Mesendoderm (in vitro differentiated cells): ENCODE measurements around the gene EMC1.

ENCODE experiments used
- DNase-seq: peaks from one replicate; pipeline ENCODE4 v3.0.0; 2013
- H2AK5ac ChIP-seq: 2 replicates; pipeline ENCODE4 v1.6.1; 2013; ENCODE audit warnings: low read length, inconsistent platforms
- H2BK120ac ChIP-seq: 2 replicates; pipeline ENCODE4 v1.6.1; 2013; ENCODE audit warnings: low read depth, mild to moderate bottlenecking, low read length, moderate library complexity, mixed read lengths
- H2BK15ac ChIP-seq: replicated peaks from 2 replicates; pipeline ENCODE4 v1.6.1; 2013; ENCODE audit warnings: low read depth, mild to moderate bottlenecking, moderate library complexity
- H2BK5ac ChIP-seq: 2 replicates; pipeline ENCODE4 v1.6.1; 2013; ENCODE audit warnings: low read length, inconsistent platforms
- H3K18ac ChIP-seq: 2 replicates; pipeline ENCODE4 v1.6.1; 2013; ENCODE audit warnings: mild to moderate bottlenecking, low read length, mixed read lengths
- H3K23ac ChIP-seq: one replicate; pipeline ENCODE4 v1.6.1; 2013; ENCODE audit warnings: low read length
- H3K27ac ChIP-seq: 2 replicates; pipeline ENCODE4 v1.5.1; 2013; ENCODE audit warnings: low read depth, mild to moderate bottlenecking, inconsistent platforms, low read length, moderate library complexity
- H3K27me3 ChIP-seq: 2 replicates; pipeline ENCODE4 v1.6.1; 2013; ENCODE audit warnings: low read length, control low read depth, mild to moderate bottlenecking, inconsistent platforms; ENCODE audit not compliant: insufficient read depth, poor library complexity
- H3K36me3 ChIP-seq: 2 replicates; pipeline ENCODE4 v1.6.1; 2013; ENCODE audit warnings: low read length, inconsistent platforms; ENCODE audit not compliant: control insufficient read depth, insufficient read depth
- H3K4ac ChIP-seq: one replicate; pipeline ENCODE4 v1.6.1; 2013; ENCODE audit warnings: low read depth, mild to moderate bottlenecking, low read length, moderate library complexity
- H3K4me1 ChIP-seq: 2 replicates; pipeline ENCODE4 v1.6.1; 2013; ENCODE audit warnings: low read depth, low read length, inconsistent platforms; ENCODE audit not compliant: control insufficient read depth
- H3K4me2 ChIP-seq: 2 replicates; pipeline ENCODE4 v1.6.1; 2013; ENCODE audit warnings: low read length
- H3K4me3 ChIP-seq: 2 replicates; pipeline ENCODE4 v1.5.1; 2013; ENCODE audit warnings: mild to moderate bottlenecking, low read length
- H3K56ac ChIP-seq: one replicate; pipeline ENCODE4 v1.6.1; 2013; ENCODE audit warnings: low read length
- H3K79me1 ChIP-seq: 2 replicates; pipeline ENCODE4 v1.6.1; 2013; ENCODE audit warnings: low read length, inconsistent platforms
- H3K79me2 ChIP-seq: 2 replicates; pipeline ENCODE4 v1.6.1; 2013; ENCODE audit warnings: mild to moderate bottlenecking, low read length; ENCODE audit not compliant: control insufficient read depth, insufficient read depth
- H3K9ac ChIP-seq: 2 replicates; pipeline ENCODE4 v1.6.1; 2013; ENCODE audit warnings: low read length, inconsistent platforms
- H4K5ac ChIP-seq: one replicate; pipeline ENCODE4 v1.6.1; 2013; ENCODE audit warnings: low read length
- H4K8ac ChIP-seq: one replicate; pipeline ENCODE4 v1.6.1; 2013; ENCODE audit warnings: low read depth, mild to moderate bottlenecking, control low read depth, low read length, moderate library complexity
- WGBS: extraction: QIAGEN DNeasy Blood & Tissue Kit; methylation state at CpG from one replicate; pipeline ENCODE4 v1.1.7; 2013; ENCODE audit warnings: low lambda C conversion rate, missing lambda C conversion rate; ENCODE audit not compliant: insufficient coverage; ENCODE audit errors: extremely low coverage; 5-methylcytosine and 5-hydroxymethylcytosine counted together

EMC1 gene

DNA sequence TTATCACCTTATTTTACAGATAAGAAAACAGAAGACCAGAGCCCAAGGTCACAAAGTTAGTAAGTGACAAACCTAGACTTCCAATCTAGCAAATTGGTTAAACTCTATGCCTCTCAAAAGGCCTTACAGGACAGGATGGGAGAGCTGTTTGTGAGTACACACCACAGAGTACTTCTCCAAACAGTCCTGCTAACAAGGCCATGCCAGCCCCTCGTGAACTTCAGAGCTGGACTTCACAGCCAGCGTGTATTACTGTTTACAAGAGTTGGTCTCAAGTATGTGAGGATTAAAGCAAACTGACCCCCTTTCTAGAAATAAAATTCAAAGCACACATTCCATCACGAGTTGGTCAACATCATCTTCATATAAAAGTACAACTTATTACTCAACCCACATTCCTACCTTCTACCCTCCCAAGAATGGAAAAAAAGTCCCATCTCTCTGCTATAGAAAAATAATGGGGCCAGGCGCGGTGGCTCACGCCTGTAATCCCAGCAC, 21.4 kb downstream of the EMC1 start:
- Histone ChIP-seq H3K79me1 (no peaks in the 10 kb centered on the region), H2BK15ac (no peak overlapping the region), H3K56ac (no peak overlapping the region), H3K27ac (no peak overlapping the region), H3K9ac (no peak overlapping the region), H3K36me3 (peaks cover 26% of the 10 kb centered on the region), H3K4me1 (no peaks in the 10 kb centered on the region), H4K8ac (no peak overlapping the region), H3K27me3 (no peaks in the 10 kb centered on the region), H3K18ac (no peak overlapping the region), H2AK5ac (no peak overlapping the region), H3K4me2 (no peak overlapping the region), H2BK120ac (no peak overlapping the region), H2BK5ac (no peak overlapping the region), H3K79me2 (no peaks in the 10 kb centered on the region), H3K4me3 (no peak overlapping the region), H3K4ac (no peak overlapping the region), H4K5ac (no peak overlapping the region), H3K23ac (no peak overlapping the region)
- WGBS, result no CpG with 5 or more reads among the region's 6 CpGs
- no peak for DNase-seq

DNA sequence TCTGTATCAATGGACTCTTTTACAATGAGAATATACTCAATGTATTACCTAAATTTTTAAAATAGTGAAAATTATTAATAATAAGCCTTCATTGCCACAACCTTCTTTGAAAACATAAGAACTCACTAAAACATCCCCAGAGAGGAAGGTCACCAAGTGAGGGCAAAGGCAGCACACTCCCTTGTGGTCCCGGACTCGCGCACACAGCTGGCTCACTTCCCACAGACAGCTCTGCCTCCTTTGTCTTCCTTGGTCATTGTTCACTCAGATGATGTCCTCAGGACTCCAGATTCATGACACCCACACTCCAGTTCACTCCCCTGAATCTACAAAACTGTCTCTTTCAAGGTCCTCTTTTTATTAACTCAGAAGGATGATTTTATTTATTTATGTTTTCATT, 22.1 kb downstream of the EMC1 start:
- H3K4me2 ChIP-seq, result no peak overlapping the region
- no peaks in the 10 kb centered on the region for H3K4me1 ChIP-seq
- no peak overlapping the region for H2BK120ac ChIP-seq
- no peak overlapping the region for H3K4me3 ChIP-seq
- H4K5ac ChIP-seq, result no peak overlapping the region
- peaks cover 24% of the 10 kb centered on the region for H3K36me3 ChIP-seq
- H4K8ac ChIP-seq, result no peak overlapping the region
- H2BK15ac ChIP-seq, result no peak overlapping the region
- no peak overlapping the region for H3K23ac ChIP-seq
- no peak overlapping the region for H3K18ac ChIP-seq
- no peak overlapping the region for H3K4ac ChIP-seq
- no peaks in the 10 kb centered on the region for H3K27me3 ChIP-seq
- H3K9ac ChIP-seq, result no peak overlapping the region
- no CpG with 5 or more reads among the region's 3 CpGs for WGBS
- H2AK5ac ChIP-seq, result no peak overlapping the region
- H3K56ac ChIP-seq, result no peak overlapping the region
- no peaks in the 10 kb centered on the region for H3K79me1 ChIP-seq
- H2BK5ac ChIP-seq, result no peak overlapping the region
- no peak for DNase-seq
- no peak overlapping the region for H3K27ac ChIP-seq
- no peaks in the 10 kb centered on the region for H3K79me2 ChIP-seq

DNA sequence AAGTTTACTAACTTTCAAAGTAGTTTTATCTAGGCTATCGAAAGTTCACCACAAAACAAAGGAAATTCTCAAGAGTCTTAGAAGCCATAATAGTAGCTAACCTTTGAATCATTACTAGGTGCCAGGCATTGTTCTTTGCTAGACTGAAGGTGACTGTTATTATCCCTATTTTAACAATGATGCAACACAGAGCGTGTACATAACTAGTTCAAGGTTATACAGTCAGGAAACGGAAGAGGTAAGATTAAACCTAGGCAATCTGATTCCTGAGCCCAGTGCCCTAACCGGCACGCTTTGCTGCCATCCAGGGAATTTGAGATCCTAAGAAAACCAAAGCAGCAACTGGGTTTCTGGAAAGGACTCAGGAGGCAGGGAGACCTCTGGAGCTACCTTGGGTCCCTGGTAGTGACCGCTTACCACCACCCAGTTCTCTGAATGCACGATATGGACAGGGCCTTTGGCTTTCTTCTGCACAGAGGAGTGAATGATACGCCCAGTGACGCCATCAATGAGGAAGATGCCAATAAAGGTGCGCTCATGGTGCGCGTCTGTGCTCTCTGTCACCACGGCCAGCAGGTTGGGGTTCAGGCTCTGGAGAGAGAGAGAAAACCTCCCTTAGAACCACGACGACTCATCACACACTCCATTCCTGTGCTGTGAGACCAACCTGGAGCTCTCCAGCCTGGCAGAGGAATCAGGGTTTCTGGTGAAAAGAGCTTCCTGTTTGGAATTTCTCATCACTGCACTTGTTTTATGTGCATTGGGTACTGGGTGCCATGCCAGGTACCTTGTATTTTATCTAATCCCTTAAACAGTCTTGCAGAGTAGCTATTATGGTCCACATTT, 28.1 kb downstream of the EMC1 start:
- Histone ChIP-seq H3K4ac (no peak overlapping the region), H3K18ac (no peak overlapping the region), H3K27ac (no peak overlapping the region), H2BK120ac (no peak overlapping the region), H3K4me2 (no peak overlapping the region), H3K56ac (no peak overlapping the region), H4K8ac (no peak overlapping the region), H2BK15ac (no peak overlapping the region), H3K27me3 (no peaks in the 10 kb centered on the region), H3K36me3 (peaks cover 30% of the 10 kb centered on the region), H3K79me2 (no peaks in the 10 kb centered on the region), H3K79me1 (no peaks in the 10 kb centered on the region), H2AK5ac (no peak overlapping the region), H2BK5ac (no peak overlapping the region), H3K9ac (no peak overlapping the region), H4K5ac (no peak overlapping the region), H3K23ac (no peak overlapping the region), H3K4me1 (no peaks in the 10 kb centered on the region), H3K4me3 (no peak overlapping the region)
- no CpG with 5 or more reads among the region's 15 CpGs for WGBS
- DNase-seq, result no peak

DNA sequence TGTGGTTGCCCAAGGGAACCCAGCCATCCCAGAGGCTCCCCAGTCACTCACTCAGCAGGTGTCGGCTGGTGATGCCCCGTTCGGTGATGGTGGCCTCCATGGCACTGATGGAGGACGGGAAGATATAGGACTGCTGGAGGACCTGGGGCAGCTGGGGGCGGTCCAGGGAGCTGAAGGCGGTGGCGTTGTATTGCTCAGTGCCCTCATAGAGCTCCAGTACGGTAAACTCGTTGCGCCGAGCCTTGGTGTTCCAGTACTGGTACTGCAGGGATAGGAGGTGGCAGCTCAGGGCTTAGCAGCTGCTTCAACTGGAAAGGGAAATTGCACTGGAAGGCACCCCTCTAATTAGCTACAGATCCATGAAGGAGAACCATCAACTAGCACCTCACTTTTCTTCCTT, 28.8 kb downstream of the EMC1 start:
- no peak overlapping the region for H2BK15ac ChIP-seq
- no peak overlapping the region for H2AK5ac ChIP-seq
- H3K27me3 ChIP-seq, result no peaks in the 10 kb centered on the region
- no peak overlapping the region for H3K56ac ChIP-seq
- H3K4ac ChIP-seq, result no peak overlapping the region
- H3K27ac ChIP-seq, result no peak overlapping the region
- DNase-seq, result no peak
- H2BK5ac ChIP-seq, result no peak overlapping the region
- H3K4me2 ChIP-seq, result no peak overlapping the region
- H2BK120ac ChIP-seq, result no peak overlapping the region
- no peak overlapping the region for H4K5ac ChIP-seq
- no peak overlapping the region for H3K9ac ChIP-seq
- no CpG with 5 or more reads among the region's 11 CpGs for WGBS
- H3K36me3 ChIP-seq, result peaks cover 30% of the 10 kb centered on the region
- no peak overlapping the region for H4K8ac ChIP-seq
- H3K79me2 ChIP-seq, result no peaks in the 10 kb centered on the region
- no peaks in the 10 kb centered on the region for H3K79me1 ChIP-seq
- H3K4me3 ChIP-seq, result no peak overlapping the region
- H3K4me1 ChIP-seq, result no peaks in the 10 kb centered on the region
- H3K18ac ChIP-seq, result no peak overlapping the region
- no peak overlapping the region for H3K23ac ChIP-seq

DNA sequence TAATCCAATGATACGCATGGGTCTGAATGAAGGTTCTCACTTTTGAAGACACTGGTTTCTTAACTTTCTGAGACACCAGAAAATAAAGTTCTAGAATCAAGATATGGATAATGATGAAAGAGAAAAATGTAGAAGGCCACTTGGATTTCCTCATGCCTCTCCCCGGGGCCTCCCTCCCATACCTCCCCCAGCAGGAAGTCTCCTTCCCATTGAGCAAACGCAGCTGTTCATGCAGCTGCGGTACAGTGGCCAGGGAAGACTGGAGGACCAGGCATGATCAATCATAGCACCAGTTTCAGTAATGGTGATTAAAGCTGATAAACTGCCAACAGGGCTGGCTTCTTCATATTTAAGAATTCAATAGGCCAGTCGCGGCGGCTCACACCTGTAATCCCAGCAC, 30.3 kb downstream of the EMC1 start:
- no peaks in the 10 kb centered on the region for H3K79me1 ChIP-seq
- H3K27ac ChIP-seq, result no peak overlapping the region
- no peak overlapping the region for H3K4ac ChIP-seq
- no peaks in the 10 kb centered on the region for H3K4me1 ChIP-seq
- H2BK120ac ChIP-seq, result no peak overlapping the region
- H2BK5ac ChIP-seq, result no peak overlapping the region
- no peak overlapping the region for H3K18ac ChIP-seq
- no peak overlapping the region for H2BK15ac ChIP-seq
- no CpG with 5 or more reads among the region's 7 CpGs for WGBS
- H3K79me2 ChIP-seq, result no peaks in the 10 kb centered on the region
- no peak overlapping the region for H3K4me3 ChIP-seq
- no peak for DNase-seq
- no peak overlapping the region for H3K4me2 ChIP-seq
- H3K56ac ChIP-seq, result no peak overlapping the region
- H3K9ac ChIP-seq, result no peak overlapping the region
- no peaks in the 10 kb centered on the region for H3K27me3 ChIP-seq
- no peak overlapping the region for H4K5ac ChIP-seq
- H4K8ac ChIP-seq, result no peak overlapping the region
- H2AK5ac ChIP-seq, result no peak overlapping the region
- no peak overlapping the region for H3K23ac ChIP-seq
- peaks cover 21% of the 10 kb centered on the region for H3K36me3 ChIP-seq
